GM12878 (cell line): ENCODE results near the gene GLIPR1L1. TPM values are rescaled to one million over a fixed set of nuclear protein-coding genes. Genes with fewer than 3 reads are reported as not detected.

Source experiments
- ATAC-seq: fragments of 200-7000 bp; cut with Tn5 transposase; 3 replicates; pipeline ENCODE4 v1.9.1; 2020; ENCODE audit warnings: mild to moderate bottlenecking, moderate library complexity
- BruUV-seq: library from RNA; stranded (reverse); fragments of 400-500 nt; replicated peaks from 2 replicates; lab custom pipeline; 2021; lab: Mats Ljungman, UMichigan
- CTCF ChIA-PET: fragments of 300-600 bp; sonication (Branson Sonifier 250); formaldehyde crosslinking; extraction: SDS; loops from one replicate; lab custom pipeline; 2021; ENCODE audit warnings: inconsistent platforms; lab: Yijun Ruan, JAX
- POLR2A ChIA-PET: fragments of 350-600 bp; formaldehyde crosslinking; extraction: SDS; loops from one replicate; lab custom pipeline; 2021; ENCODE audit warnings: inconsistent platforms; lab: Charles Lee
- RAD21 ChIA-PET: fragments of 300-600 bp; sonication (Branson Sonifier 250); formaldehyde crosslinking; loops from one replicate; lab custom pipeline; 2023; ENCODE audit warnings: antibody characterized with exemption; ENCODE audit not compliant: unreplicated experiment; lab: Charles Lee
- SMC1A ChIA-PET: fragments of 300-600 bp; sonication (Branson Sonifier 250); formaldehyde crosslinking; loops from one replicate; lab custom pipeline; 2023; ENCODE audit not compliant: unreplicated experiment, uncharacterized antibody; lab: Charles Lee
- DNase-seq: peaks from one replicate; pipeline ENCODE4 v3.0.0-alpha.2; 2011; ENCODE audit warnings: low read depth, low spot score
- FAIRE-seq: peaks from 3 replicates; lab custom pipeline; 2011; peaks lifted over from hg19 to GRCh38; lab: Jason Lieb, UNC
- H2AFZ ChIP-seq: 2 replicates; pipeline ENCODE4 v1.6.0; 2011; ENCODE audit warnings: low read depth, low read length, control low read depth; ENCODE audit not compliant: control insufficient read depth
- H3K27ac ChIP-seq: 2 replicates; pipeline ENCODE4 v1.5.1; 2011; ENCODE audit warnings: control low read depth; ENCODE audit not compliant: control insufficient read depth, insufficient read depth
- H3K27me3 ChIP-seq, 2 experiments: replicated peaks in 1 of 2; 2 replicates each; pipeline versions ENCODE4 v1.6.0 to v1.6.1; 2011; ENCODE audit warnings: low read length in 1 of 2; ENCODE audit not compliant: control insufficient read depth in 2 of 2, insufficient read depth in 2 of 2
- H3K36me3 ChIP-seq, 2 experiments: 2 replicates each; pipeline ENCODE4 v1.5.1; 2011; ENCODE audit warnings: low read length in 1 of 2; ENCODE audit not compliant: control insufficient read depth in 2 of 2, insufficient read depth in 2 of 2
- H3K4me1 ChIP-seq: 2 replicates; pipeline ENCODE4 v1.6.1; 2011; ENCODE audit warnings: mild to moderate bottlenecking, low read length, moderate library complexity, mixed read lengths; ENCODE audit not compliant: control insufficient read depth, insufficient read depth
- H3K4me2 ChIP-seq: 2 replicates; pipeline ENCODE4 v1.6.0; 2011; ENCODE audit warnings: control low read depth; ENCODE audit not compliant: control insufficient read depth, insufficient read depth
- H3K4me3 ChIP-seq: fragments of 200-600 bp; sonication (generic); 2 replicates; pipeline ENCODE4 v1.5.1; 2016
- H3K79me2 ChIP-seq: 2 replicates; pipeline ENCODE4 v1.6.0; 2011; ENCODE audit warnings: low read length; ENCODE audit not compliant: control insufficient read depth, insufficient read depth
- H3K9ac ChIP-seq: 2 replicates; pipeline ENCODE4 v1.8.0; 2011; ENCODE audit warnings: low read length, control low read depth, mixed read lengths; ENCODE audit not compliant: control insufficient read depth, insufficient read depth
- H3K9me3 ChIP-seq: replicated peaks from 3 replicates; pipeline ENCODE4 v1.5.1; 2011; ENCODE audit warnings: mild to moderate bottlenecking, low read length; ENCODE audit not compliant: control insufficient read depth, insufficient read depth
- H4K20me1 ChIP-seq: 2 replicates; pipeline ENCODE4 v1.6.0; 2011; ENCODE audit not compliant: control insufficient read depth, insufficient read depth
- ASH2L ChIP-seq: fragments of 300-600, 200-600 bp; sonication (generic); IDR thresholded peaks from 2 replicates; pipeline ENCODE4 v1.6.1; 2017; ENCODE audit warnings: low read depth, mild to moderate bottlenecking, borderline replicate concordance
- CBX3 ChIP-seq: fragments of 200-600 bp; sonication (generic); IDR thresholded peaks from 2 replicates; pipeline ENCODE4 v1.6.1; 2016; ENCODE audit warnings: low read depth, borderline replicate concordance
- CBX5 ChIP-seq: sonication (generic); IDR thresholded peaks from 2 replicates; pipeline ENCODE4 v1.6.1; 2016; ENCODE audit warnings: low read depth, moderate library complexity, mild to moderate bottlenecking, inconsistent platforms
- DPF2 ChIP-seq: fragments of 450-650 bp; IDR thresholded peaks from 2 replicates; pipeline ENCODE4 v1.6.1; 2017; ENCODE audit warnings: mild to moderate bottlenecking
- EP300 ChIP-seq, 2 experiments: fragments of 150-350 bp in 1 of 2; IDR thresholded peaks; 2 replicates each; pipeline ENCODE4 v1.6.1; 2011 to 2012; ENCODE audit warnings: low read depth in 2 of 2, low read length in 2 of 2, borderline replicate concordance in 1 of 2, improper control_type of control experiment in 1 of 2, inconsistent platforms in 1 of 2; ENCODE audit not compliant: control insufficient read depth in 1 of 2
- IKZF2 ChIP-seq, 2 experiments: fragments of 450-650 bp; IDR thresholded peaks; 2 replicates each; pipeline ENCODE4 v1.6.1; 2017; ENCODE audit warnings: mild to moderate bottlenecking in 2 of 2, moderate library complexity in 2 of 2
- KDM1A ChIP-seq: fragments of 200-600 bp; sonication (generic); IDR thresholded peaks from 2 replicates; pipeline ENCODE4 v1.6.1; 2016; ENCODE audit warnings: borderline replicate concordance
- KLF5 ChIP-seq: fragments of 450-650 bp; IDR thresholded peaks from 2 replicates; pipeline ENCODE4 v1.6.1; 2014; ENCODE audit warnings: mild to moderate bottlenecking; ENCODE audit not compliant: partially characterized antibody
- LARP7 ChIP-seq: fragments of 450-650 bp; IDR thresholded peaks from 2 replicates; pipeline ENCODE4 v1.6.1; 2017; ENCODE audit warnings: mild to moderate bottlenecking
- MTA3 ChIP-seq: IDR thresholded peaks from 2 replicates; pipeline ENCODE4 v1.6.1; 2012; ENCODE audit warnings: low read length, inconsistent platforms, borderline replicate concordance
- NFIC ChIP-seq: IDR thresholded peaks from 2 replicates; pipeline ENCODE4 v1.6.1; 2012; ENCODE audit warnings: low read depth, mild to moderate bottlenecking, inconsistent platforms, low read length, moderate library complexity
- RUNX3 ChIP-seq: IDR thresholded peaks from 2 replicates; pipeline ENCODE4 v1.6.1; 2012; ENCODE audit warnings: low read length, inconsistent platforms
- SMAD5 ChIP-seq: IDR thresholded peaks from 2 replicates; pipeline ENCODE4 v1.6.1; 2016; ENCODE audit warnings: antibody characterized with exemption, low read depth
- SREBF2 ChIP-seq: IDR thresholded peaks from 2 replicates; pipeline ENCODE4 v1.6.1; 2012; ENCODE audit warnings: mild to moderate bottlenecking, low read length
- TCF3 ChIP-seq: IDR thresholded peaks from 2 replicates; pipeline ENCODE4 v1.6.1; 2012; ENCODE audit warnings: low read depth, mild to moderate bottlenecking, low read length, borderline replicate concordance; ENCODE audit not compliant: insufficient read depth
- TCF7 ChIP-seq: IDR thresholded peaks from 2 replicates; pipeline ENCODE4 v1.6.1; 2014; ENCODE audit warnings: antibody characterized with exemption, borderline replicate concordance
- WRNIP1 ChIP-seq: IDR thresholded peaks from 2 replicates; pipeline ENCODE4 v1.6.1; 2011; ENCODE audit warnings: low read depth, low read length, improper control_type of control experiment, borderline replicate concordance
- ZNF274 ChIP-seq: IDR thresholded peaks from one replicate; pipeline ENCODE4 v1.8.0; 2011; ENCODE audit not compliant: insufficient read length, insufficient read depth
- WGBS: methylation state at CpG from one replicate; pipeline ENCODE4 v1.1.6; 2016; ENCODE audit warnings: low lambda C conversion rate; ENCODE audit not compliant: insufficient replicate concordance, insufficient coverage; ENCODE audit errors: missing lambda C conversion rate; 5-methylcytosine and 5-hydroxymethylcytosine counted together
- in situ Hi-C: fragments of 300-500 bp; cut with MboI; formaldehyde crosslinking; loops from 9 replicates; pipeline ENCODE4 v1.14.3; 2018; ENCODE audit warnings: mixed read lengths
- intact Hi-C: fragments of 100-400 bp; cut with micrococcal nuclease; formaldehyde crosslinking; loops from one replicate; pipeline ENCODE4 v1.14.2; 2022; ENCODE audit not compliant: unreplicated experiment
- polyA plus RNA-seq, 11 experiments: library from polyadenylated mRNA; depleted of rRNA in 4 of 11; unstranded in 6 of 11; stranded (reverse) in 5 of 11; fragments of >200 nt; fragmentation: Nextera tagmentation in 4 of 11; fragmentation: Illumina TruSeq in 1 of 11; extraction: Ambion mirVana in 4 of 11; extraction: Trizol in 1 of 11; gene quantifications; 1 replicate in 1 of 11; 2 replicates in 10 of 11; pipeline versions ENCODE4 v1.2.1 to v1.2.3, GENCODE V29; 2011 to 2016; ENCODE audit warnings: inconsistent platforms in 2 of 11, missing spikeins in 2 of 11, low read depth in 1 of 11
- total RNA-seq, 4 experiments: library from RNA; depleted of rRNA in 3 of 4; stranded (reverse); fragments of >200 nt in 3 of 4; fragmentation: Illumina TruSeq in 1 of 4; extraction: Trizol in 1 of 4; gene quantifications; 2 replicates each; pipeline versions ENCODE4 v1.2.1 to v1.2.3, GENCODE V29; 2013 to 2021
- TF ChIP-seq, protein P1 (sequence below): fragments of 450-650 bp; IDR thresholded peaks from 2 replicates; pipeline ENCODE4 v1.6.1; 2017; ENCODE audit warnings: low read depth, mild to moderate bottlenecking, moderate library complexity

The GLIPR1L1 gene
- total and polyA plus RNA-seq, 10 of the 15 experiments (the other 5 are each of a cell fraction or from before 2014, with no cell fraction given): 0.10 to 0.47 (median 0.13) TPM; not detected in 7

DNA sequence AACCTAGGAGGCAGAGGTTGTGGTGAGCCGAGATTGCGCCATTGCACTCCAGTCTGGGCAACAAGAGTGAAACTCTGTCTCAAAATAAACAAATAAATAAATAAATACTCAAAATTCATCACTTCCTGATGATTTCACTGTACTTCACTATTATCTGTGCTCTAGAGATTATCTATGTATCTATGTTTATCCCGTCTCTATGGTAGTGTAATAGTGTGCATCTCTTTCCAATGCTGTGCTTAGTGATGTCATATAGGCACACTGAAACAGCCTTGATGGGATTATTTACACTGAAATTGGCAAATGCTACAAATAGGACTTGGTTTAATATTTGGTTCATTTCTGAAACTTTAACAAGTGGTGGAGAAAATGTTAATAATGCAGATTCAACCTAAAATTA lies 10.8 kb upstream of the GLIPR1L1 start:
- H3K9me3 ChIP-seq: no peaks in the 10 kb centered on the region
- no peak overlapping the region for H3K9ac ChIP-seq
- H3K27ac ChIP-seq: no peak overlapping the region
- H3K4me3 ChIP-seq: no peak overlapping the region
- H3K4me1 ChIP-seq: no peaks in the 10 kb centered on the region
- no peak overlapping the region for H2AFZ ChIP-seq
- H3K27me3 ChIP-seq: no peaks in the 10 kb centered on the region
- intact Hi-C loops (no loop called here), in situ Hi-C loops (no loop called here)
- ChIA-PET POLR2A (no interaction called here), RAD21 (no interaction called here), SMC1A (interaction anchor here (1.7 kb wide), 1 partner anchor 72 kb away, joined by 3 read pairs; no protein-coding TSS in a partner anchor), CTCF (no interaction called here)
- 90% methylated on average over 3 of the region's 3 CpGs for WGBS
- ATAC-seq (no peak), FAIRE-seq (no peak), DNase-seq (no peak)
- no peaks in the 10 kb centered on the region for H3K79me2 ChIP-seq
- H4K20me1 ChIP-seq: no peaks in the 10 kb centered on the region
- H3K4me2 ChIP-seq: no peak overlapping the region
- no peak for TF ChIP-seq TCF7
- TF ChIP-seq MTA3: no peak
- no peak for TF ChIP-seq CBX5
- TF ChIP-seq SMAD5: no peak
- TF ChIP-seq SREBF2: no peak
- no peak for TF ChIP-seq RUNX3
- no peak for TF ChIP-seq ASH2L
- no peak for TF ChIP-seq LARP7
- TF ChIP-seq NFIC: no peak
- no peak for TF ChIP-seq WRNIP1
- TF ChIP-seq TCF3: no peak
- TF ChIP-seq KLF5: no peak
- TF ChIP-seq CBX3: no peak
- TF ChIP-seq KDM1A: no peak
- no peak for TF ChIP-seq DPF2
- no peak for TF ChIP-seq ZNF274
- TF ChIP-seq EP300 (IDR thresholded peaks at IDR 0.05; ENCODE audit: borderline replicate concordance in 1 of 2, control insufficient read depth in 1 of 2, low read depth in 2 of 2, low read length in 2 of 2): no peak
- no peak for TF ChIP-seq IKZF2 (IDR thresholded peaks at IDR 0.05)
- TF ChIP-seq, protein P1, sequence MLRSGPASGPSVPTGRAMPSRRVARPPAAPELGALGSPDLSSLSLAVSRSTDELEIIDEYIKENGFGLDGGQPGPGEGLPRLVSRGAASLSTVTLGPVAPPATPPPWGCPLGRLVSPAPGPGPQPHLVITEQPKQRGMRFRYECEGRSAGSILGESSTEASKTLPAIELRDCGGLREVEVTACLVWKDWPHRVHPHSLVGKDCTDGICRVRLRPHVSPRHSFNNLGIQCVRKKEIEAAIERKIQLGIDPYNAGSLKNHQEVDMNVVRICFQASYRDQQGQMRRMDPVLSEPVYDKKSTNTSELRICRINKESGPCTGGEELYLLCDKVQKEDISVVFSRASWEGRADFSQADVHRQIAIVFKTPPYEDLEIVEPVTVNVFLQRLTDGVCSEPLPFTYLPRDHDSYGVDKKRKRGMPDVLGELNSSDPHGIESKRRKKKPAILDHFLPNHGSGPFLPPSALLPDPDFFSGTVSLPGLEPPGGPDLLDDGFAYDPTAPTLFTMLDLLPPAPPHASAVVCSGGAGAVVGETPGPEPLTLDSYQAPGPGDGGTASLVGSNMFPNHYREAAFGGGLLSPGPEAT: no peak
- H3K36me3 ChIP-seq: no peaks in the 10 kb centered on the region
- BruUV-seq: no TSS peak
